ENCODE data around the gene MARK1. TPM values are rescaled to one million over a fixed set of nuclear protein-coding genes. Genes with fewer than 3 reads are reported as not detected.

The MARK1 gene
- total and polyA plus RNA-seq, 7 donors: 0.81 to 5.4 (median 2.6) TPM

DNA sequence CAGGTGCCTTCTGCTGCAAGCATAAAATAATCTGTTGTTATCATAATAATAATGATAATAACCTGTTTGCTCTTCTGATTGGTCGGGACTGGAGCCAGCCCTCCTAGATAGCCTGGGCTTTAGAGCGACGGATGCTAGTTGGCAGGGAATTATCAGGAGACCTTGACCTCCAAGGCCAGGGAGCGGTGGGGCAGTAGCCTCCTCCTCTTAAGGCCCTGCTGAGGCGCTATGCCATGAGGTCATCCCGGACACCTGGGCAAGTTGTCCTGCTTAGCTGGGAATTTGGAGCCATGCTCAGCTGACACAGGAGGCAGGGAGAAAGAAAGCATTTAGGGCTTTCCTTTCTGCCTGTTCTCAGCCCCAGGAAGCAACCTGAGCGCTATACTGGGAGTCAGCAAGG lies 177.8 kb downstream of the MARK1 start:
- H3K27me3 ChIP-seq (ENCODE audit: insufficient read depth in 3 of 3, low read length in 2 of 3): no peaks in the 10 kb centered on the region
- intact Hi-C loops (cut with DNase I): no loop called here
- DNase-seq (no peak), ATAC-seq (no peak)
- no peaks in the 10 kb centered on the region for H3K36me3 ChIP-seq (ENCODE audit: insufficient read depth in 1 of 2, low read depth in 1 of 2)
- no peaks in the 10 kb centered on the region for H3K9me3 ChIP-seq
- 71 to 81% (median 76%) methylated on average over 7 of the region's 7 CpGs for WGBS, 3 donors
- TF ChIP-seq, protein P1, sequence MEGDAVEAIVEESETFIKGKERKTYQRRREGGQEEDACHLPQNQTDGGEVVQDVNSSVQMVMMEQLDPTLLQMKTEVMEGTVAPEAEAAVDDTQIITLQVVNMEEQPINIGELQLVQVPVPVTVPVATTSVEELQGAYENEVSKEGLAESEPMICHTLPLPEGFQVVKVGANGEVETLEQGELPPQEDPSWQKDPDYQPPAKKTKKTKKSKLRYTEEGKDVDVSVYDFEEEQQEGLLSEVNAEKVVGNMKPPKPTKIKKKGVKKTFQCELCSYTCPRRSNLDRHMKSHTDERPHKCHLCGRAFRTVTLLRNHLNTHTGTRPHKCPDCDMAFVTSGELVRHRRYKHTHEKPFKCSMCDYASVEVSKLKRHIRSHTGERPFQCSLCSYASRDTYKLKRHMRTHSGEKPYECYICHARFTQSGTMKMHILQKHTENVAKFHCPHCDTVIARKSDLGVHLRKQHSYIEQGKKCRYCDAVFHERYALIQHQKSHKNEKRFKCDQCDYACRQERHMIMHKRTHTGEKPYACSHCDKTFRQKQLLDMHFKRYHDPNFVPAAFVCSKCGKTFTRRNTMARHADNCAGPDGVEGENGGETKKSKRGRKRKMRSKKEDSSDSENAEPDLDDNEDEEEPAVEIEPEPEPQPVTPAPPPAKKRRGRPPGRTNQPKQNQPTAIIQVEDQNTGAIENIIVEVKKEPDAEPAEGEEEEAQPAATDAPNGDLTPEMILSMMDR (IDR thresholded peaks at IDR 0.05): no peak
- no peak overlapping the region for H3K27ac ChIP-seq
- H3K4me1 ChIP-seq: no peaks in the 10 kb centered on the region
- no peak overlapping the region for H3K4me3 ChIP-seq

GRCh38 chr1:220706480-220706879 lies 178.5 kb downstream of the MARK1 start:
- WGBS, 3 donors: 60 to 68% (median 62%) methylated on average over 9 of the region's 9 CpGs
- ATAC-seq: no peak

DNA sequence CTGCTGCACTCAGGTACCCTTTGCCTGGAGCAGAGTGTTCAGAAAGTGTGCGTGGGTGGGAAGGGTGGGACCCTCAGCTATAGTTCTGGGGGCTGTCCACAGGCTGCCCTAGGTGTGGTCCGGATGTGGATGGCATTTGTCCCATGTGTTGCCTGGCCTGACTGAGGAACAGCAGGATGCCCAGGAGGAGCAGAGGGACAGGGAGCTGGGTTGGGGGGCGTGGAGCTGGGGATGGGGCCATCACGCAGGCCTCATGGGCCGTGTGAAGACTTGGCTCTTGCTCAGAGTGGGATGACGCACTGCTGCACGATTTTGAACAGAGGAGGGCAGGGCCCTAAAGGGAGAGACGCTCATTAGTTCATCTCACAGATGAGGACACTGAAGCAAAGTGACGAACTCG lies 179.2 kb downstream of the MARK1 start:
- 82 to 85% (median 83%) methylated on average over 10 of the region's 10 CpGs for WGBS, 3 donors
- no peaks in the 10 kb centered on the region for H3K4me1 ChIP-seq

More at GRCh38 chr1:220706480-220706879, 178.5 kb downstream of the MARK1 start:
- Histone ChIP-seq H3K9me3 (no peaks in the 10 kb centered on the region), H3K4me1 (no peaks in the 10 kb centered on the region), H3K27ac (no peak overlapping the region), H3K4me3 (no peak overlapping the region), H3K27me3 (ENCODE audit: insufficient read depth in 3 of 3, low read length in 2 of 3) (no peaks in the 10 kb centered on the region), H3K36me3 (ENCODE audit: insufficient read depth in 1 of 2, low read depth in 1 of 2) (no peaks in the 10 kb centered on the region)
- no peak for DNase-seq
- intact Hi-C loops (cut with DNase I): no loop called here
- TF ChIP-seq, protein P1 (IDR thresholded peaks at IDR 0.05): no peak

GRCh38 chr1:220708244-220708643 lies 180.3 kb downstream of the MARK1 start:
- Histone ChIP-seq H3K27me3 (ENCODE audit: insufficient read depth in 3 of 3, low read length in 2 of 3) (no peaks in the 10 kb centered on the region), H3K36me3 (ENCODE audit: insufficient read depth in 1 of 2, low read depth in 1 of 2) (no peaks in the 10 kb centered on the region), H3K9me3 (no peaks in the 10 kb centered on the region), H3K4me3 (no peak overlapping the region), H3K27ac (no peak overlapping the region), H3K4me1 (no peaks in the 10 kb centered on the region)
- 87 to 90% (median 88%) methylated on average over 4 of the region's 4 CpGs for WGBS, 3 donors
- DNase-seq: no peak
- ATAC-seq: no peak
- TF ChIP-seq, protein P1 (IDR thresholded peaks at IDR 0.05): no peak
- intact Hi-C loops (cut with DNase I): no loop called here

More for the DNA sequence above, 179.2 kb downstream of the MARK1 start:
- TF ChIP-seq, protein P1 (IDR thresholded peaks at IDR 0.05): no peak
- Histone ChIP-seq H3K27me3 (ENCODE audit: insufficient read depth in 3 of 3, low read length in 2 of 3) (no peaks in the 10 kb centered on the region), H3K4me3 (no peak overlapping the region), H3K9me3 (no peaks in the 10 kb centered on the region), H3K36me3 (ENCODE audit: insufficient read depth in 1 of 2, low read depth in 1 of 2) (no peaks in the 10 kb centered on the region), H3K27ac (no peak overlapping the region)
- ATAC-seq (no peak), DNase-seq (no peak)
- intact Hi-C loops (cut with DNase I): no loop called here

All from psoas muscle (tissue), 8 donors.